ENCODE results near the gene JAG1.
"Not testable (repeated sequence)": the region's sequence is repeated elsewhere in the genome, so short reads cannot be mapped to it uniquely, and the experiment has no call there.

Gene JAG1

GRCh38 chr20:10605547-10606195 lies 68.1 kb downstream of the JAG1 start:
- no peak for DNase-seq

GRCh38 chr20:10604865-10605440 lies 68.8 kb downstream of the JAG1 start:
- DNase-seq, result no peak

- DNase-seq, result no peak
Observed at GRCh38 chr20:10603971-10604864, 69.6 kb downstream of the JAG1 start.

GRCh38 chr20:10603378-10603777 lies 70.4 kb downstream of the JAG1 start:
- DNase-seq, result no peak

GRCh38 chr20:10602221-10602871 lies 71.5 kb downstream of the JAG1 start:
- DNase-seq, result no peak

GRCh38 chr20:10597637-10598036 lies 76.2 kb downstream of the JAG1 start:
- DNase-seq, result no peak

- no peak for DNase-seq
Observed at GRCh38 chr20:10596710-10597121, 77.1 kb downstream of the JAG1 start.

GRCh38 chr20:10595985-10596384 lies 77.8 kb downstream of the JAG1 start:
- no peak for DNase-seq

GRCh38 chr20:10595266-10595665 lies 78.5 kb downstream of the JAG1 start:
- DNase-seq, result no peak

- no peak for DNase-seq
Observed at GRCh38 chr20:10594296-10594868, 79.4 kb downstream of the JAG1 start.

GRCh38 chr20:10591946-10592521 lies 81.8 kb downstream of the JAG1 start:
- DNase-seq, result no peak

GRCh38 chr20:10590950-10591671 lies 82.7 kb downstream of the JAG1 start:
- no peak for DNase-seq

GRCh38 chr20:10590446-10590845 lies 83.4 kb downstream of the JAG1 start:
- DNase-seq, result not testable (repeated sequence)
